Measurements from ENCODE around the gene TXNRD1.
"Not testable (repeated sequence)": the region's sequence is repeated elsewhere in the genome, so short reads cannot be mapped to it uniquely, and the experiment has no call there.

TXNRD1 gene

DNA sequence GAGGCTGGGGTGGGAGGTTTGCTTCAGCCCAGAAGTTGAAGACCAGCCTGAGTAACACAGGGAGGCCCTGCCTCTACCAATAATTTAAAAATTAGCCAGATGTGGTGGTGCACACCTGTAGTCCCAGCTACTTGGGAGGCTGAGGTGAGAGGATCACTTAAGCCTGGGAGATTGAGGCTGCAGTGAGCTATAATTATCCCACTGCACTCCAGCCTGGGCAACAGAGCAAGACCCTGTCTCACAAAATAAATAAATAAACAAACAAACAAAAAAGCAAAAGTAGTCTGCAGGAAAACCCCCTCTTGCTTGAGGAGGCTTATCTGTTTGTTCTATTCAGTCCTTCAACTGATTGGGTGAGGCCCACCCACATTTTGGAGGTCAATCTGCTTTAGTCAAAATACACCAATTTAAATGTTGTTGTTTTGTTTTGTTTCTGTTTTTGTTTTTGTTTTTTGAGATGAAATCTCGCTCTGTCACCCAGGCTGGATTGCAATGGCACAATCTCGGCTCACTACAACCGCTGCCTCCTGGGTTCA is 24.9 kb upstream of the TXNRD1 start:
- no peak for DNase-seq (ENCODE audit: low spot score)

- no peak for DNase-seq (ENCODE audit: low spot score)
Measured at GRCh38 chr12:104197264-104197663, 18.3 kb upstream of the TXNRD1 start.

DNA sequence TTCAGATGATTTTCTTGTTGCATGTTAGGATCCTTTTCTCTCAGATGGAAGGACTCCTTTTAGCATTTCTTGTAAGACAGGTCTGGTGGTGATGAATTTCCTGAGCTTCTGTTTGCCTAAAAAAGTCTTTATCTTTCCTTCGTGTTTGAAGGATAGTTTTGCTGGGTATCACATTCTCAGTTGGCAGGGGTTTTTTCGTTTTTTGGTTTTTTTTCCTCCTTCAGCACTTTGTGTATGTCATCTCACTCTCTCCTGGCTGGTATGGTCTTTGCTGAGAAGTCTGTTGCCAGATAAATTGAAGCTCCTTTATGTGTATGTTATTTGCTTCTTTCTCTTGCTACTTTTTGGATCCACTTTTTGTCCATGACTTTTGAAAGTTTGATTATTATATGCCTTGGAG is 15.6 kb upstream of the TXNRD1 start:
- no peak for DNase-seq (ENCODE audit: low spot score)

GRCh38 chr12:104201238-104202001 is 14.2 kb upstream of the TXNRD1 start:
- peak; percentile 65 for DNase-seq (ENCODE audit: low spot score)

DNA sequence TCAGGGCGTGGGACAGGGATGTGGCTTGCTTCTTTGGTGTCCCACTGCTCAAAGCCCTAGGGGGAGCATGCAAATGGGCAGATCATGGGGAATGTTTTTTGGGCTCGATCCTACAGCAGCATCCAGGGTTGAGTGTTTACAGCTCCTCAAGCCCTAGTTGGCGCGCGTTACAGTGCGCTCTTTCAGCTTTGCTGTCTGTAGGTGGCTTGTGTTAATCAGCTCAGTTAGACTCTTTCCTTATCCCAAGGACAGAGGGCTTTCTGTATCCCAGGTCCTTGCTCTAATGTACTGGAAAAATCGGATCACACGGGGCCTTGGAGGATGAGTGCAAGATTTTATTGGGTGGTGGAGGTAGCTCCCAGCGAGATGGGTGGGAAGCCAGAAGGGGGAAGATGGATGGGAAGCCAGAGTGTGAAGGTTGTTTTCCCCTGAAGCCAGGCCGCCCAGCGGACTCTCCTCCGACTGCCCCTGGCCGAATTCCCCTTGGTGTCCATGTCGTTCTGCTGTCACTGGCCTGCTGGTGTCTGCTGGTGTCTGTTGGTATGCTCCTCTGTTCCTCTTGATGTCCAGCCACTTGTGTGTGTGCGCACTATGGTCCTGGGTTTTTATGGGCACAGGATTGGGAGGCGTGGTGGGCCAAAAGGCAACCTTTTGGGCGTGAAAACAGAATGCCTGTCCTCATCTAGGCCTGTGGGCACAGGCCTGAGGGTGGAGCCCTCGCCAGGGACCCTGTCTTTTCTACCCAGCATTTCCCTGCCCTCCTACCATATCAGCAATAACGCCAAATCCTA is 10.7 kb upstream of the TXNRD1 start:
- no peak for DNase-seq (ENCODE audit: low spot score)

DNA sequence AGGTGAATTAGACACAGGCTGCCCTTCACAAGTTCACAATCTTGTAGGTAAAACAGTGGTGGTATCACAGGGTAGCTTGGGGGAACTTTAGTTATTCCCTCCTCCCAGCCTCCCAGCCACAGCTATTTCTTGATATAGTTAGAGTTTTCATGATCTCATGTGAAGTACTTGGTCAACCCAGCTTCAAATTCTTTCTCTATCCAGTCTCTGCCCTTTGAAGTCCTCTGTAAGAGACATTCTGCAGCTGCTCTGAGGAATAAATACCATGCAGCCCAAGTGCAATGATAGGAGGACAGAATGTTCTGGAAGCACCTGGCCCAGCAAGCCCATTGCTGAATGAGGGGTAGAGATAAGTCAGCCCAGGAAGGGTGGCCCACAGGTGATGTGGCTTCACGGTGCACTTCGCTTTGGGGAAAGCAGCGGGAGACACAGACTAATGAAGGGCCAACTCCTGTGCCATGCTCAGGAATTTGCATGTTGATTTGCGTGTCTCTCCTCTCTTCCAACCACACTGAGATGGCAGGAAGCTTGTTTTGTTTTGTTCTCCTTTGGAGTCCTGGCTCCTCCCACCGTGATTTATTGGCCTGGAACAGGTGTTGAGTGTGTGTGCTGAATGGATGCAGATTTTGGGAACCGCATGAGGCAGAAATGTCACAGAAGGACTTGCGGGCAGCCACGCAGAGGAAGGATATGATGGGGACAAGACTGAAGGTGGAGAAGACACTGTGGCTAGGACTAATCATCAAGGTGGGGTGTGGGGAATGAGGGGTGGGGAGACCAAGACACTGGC is 8.0 kb upstream of the TXNRD1 start:
- DNase-seq (ENCODE audit: low spot score): peak; percentile 23

DNA sequence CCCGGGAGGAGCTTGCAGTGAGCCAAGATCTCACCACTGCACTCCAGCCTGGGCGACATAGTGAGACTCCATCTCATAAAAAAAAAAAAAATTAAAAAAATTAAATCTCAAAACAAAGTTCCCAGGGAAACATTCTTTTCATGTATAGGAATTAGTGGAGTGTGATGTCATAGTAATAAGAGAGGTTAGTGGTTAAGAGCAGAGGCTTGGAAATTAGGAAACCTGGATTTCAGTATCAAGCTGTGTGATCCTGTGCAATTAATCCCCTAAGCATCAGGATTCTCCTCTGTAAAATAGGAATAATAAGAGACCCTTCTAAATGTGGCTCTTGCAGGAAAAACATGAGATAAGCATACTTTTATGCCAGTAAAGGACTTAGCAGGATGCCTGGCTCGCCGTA is 3.1 kb upstream of the TXNRD1 start:
- no peak for DNase-seq (ENCODE audit: low spot score)

DNA sequence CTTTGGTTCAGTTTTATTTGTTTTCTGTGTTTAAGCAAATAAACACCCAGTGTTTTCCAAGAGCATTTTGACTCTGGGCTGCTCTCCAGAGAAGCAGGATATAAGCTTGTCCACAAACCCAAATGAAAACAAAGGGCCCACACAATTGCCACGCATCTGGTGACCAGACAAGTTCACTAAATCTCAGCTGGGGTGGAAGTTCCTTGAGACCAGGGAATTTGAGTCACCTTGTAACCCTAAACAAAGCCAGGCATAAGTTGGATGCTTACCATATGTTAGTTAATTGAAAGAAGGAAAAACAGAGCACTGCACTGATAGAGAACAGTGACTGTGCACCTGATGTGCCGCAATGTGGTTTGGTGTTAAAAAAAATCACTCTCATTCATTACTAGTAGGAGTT is 1.6 kb upstream of the TXNRD1 start:
- DNase-seq (ENCODE audit: low spot score): peak; percentile 59

DNA sequence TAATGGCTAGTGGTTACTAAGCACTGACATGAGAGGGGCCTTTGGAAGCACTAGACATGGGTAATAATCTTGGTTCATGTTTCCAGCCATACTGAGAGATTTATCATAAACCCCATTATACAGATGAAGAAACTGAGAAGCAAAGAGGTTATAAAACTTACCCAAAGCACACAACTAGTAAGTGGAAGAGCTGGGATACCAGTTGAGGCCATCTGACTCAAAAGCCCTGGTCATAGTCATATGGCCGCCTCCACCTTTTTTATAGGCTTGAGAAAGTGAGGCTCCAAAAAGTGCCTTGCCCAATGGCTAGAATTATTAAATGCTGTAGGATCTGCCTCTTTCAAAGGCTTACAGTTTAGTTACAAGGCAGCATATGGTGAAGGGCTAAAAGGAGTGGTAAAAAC is 944 bp downstream of the TXNRD1 start:
- DNase-seq (ENCODE audit: low spot score): no peak

DNA sequence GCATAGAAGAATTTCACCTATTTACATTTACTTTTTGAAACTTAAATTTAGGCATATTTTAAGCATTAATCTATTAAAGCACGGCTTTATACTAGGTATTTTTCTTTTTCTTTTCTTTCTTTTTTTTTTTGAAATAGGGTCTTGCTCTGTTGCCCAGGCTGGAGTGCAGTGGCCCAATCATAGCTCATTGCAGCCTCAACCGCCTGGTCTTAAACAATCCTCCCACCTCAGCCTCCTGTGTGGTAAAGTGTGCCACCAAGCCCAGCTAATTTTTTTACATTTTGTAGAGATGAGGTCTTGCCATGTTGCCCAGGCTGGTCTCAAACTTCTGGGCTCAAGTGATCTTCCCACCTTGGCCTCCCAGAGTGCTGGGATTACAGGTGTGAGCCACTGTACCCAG is 2.9 kb downstream of the TXNRD1 start:
- DNase-seq (ENCODE audit: low spot score): not testable (repeated sequence)

DNA sequence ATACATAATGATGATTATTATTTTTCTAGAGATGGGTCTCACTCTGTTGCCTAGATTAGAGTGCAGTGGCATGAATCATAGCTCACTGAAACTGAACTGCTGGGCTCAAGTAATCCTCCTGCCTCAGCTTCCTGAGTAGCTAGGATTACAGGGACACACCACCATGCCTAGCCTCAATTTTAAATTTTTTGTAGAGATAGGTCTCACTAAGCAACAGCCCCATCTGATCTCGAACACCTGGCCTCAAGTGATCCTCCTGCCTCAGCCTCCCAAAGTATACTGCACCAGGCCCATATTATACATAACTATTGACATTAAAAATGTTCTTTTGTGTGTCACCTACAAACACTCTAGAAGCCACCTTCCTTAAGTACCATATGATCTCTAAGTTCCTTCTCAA is 3.4 kb downstream of the TXNRD1 start:
- DNase-seq (ENCODE audit: low spot score): no peak

- peak; percentile 84 for DNase-seq (ENCODE audit: low spot score)
Measured at GRCh38 chr12:104219361-104219892, 3.8 kb downstream of the TXNRD1 start.

GRCh38 chr12:104219908-104220404 is 4.4 kb downstream of the TXNRD1 start:
- peak; percentile 44 for DNase-seq (ENCODE audit: low spot score)

- DNase-seq (ENCODE audit: low spot score): no peak
Measured at GRCh38 chr12:104220931-104221330, 5.4 kb downstream of the TXNRD1 start.

DNA sequence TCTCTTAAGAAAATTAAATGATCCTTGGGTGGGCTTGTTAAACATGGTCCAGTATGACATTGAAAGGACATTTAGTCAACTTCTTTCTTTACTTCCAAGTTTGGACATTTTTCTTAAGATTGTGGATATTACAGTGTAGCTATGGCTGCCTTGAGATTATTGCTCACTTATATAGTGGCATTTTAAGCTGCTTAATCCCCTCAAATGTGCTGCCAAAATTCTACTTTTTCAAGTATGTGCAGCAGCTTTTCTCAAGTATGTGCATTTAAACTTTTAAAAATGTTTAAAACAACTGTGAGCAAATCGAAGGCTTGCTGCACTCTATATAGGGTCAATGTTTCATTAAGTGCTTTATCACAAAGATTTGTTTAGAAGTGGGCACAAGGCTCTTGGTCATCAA is 7.4 kb downstream of the TXNRD1 start:
- no peak for DNase-seq (ENCODE audit: low spot score)

DNA sequence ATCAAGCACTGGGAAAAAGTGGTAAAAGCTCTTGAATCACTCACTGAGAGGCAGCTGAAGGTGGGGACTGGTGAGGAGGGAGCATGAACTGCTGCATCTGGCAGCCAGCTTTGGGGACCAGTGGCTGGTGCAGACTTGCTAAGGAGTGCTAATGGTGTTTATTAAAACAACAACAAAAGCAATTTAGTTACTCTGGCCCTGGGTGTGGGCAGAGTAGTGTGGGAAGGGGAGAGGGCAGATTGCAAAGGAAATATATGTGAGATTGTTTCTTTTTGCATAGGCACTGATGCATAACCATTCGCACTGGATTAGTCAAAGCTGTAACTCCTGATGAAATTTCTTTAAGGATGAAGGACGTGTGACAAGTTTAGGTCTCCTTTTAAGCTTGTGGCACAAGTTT is 8.1 kb downstream of the TXNRD1 start:
- no peak for DNase-seq (ENCODE audit: low spot score)

DNA sequence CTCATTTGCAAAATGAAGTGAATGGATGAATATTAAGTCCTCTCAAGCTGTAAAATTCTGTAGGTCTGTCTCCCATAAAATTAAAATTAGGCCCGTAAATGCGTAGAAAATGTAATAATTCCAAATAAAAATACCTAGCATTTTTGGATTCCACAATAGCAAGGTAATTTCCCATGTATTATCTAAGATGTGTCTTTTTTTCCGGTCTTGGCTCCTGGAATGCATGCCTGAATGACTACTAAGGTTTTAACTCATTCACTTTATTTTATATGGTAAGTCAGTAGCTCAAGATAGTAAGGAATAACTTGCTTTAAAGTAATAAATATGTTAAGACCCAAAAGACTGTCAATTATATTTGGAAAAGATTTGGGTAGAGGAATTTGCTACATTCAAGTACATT is 11.1 kb downstream of the TXNRD1 start:
- DNase-seq (ENCODE audit: low spot score): no peak

GRCh38 chr12:104230304-104231095 is 14.9 kb downstream of the TXNRD1 start:
- no peak for DNase-seq (ENCODE audit: low spot score)

GRCh38 chr12:104232609-104233280 is 17.2 kb downstream of the TXNRD1 start:
- no peak for DNase-seq (ENCODE audit: low spot score)

DNA sequence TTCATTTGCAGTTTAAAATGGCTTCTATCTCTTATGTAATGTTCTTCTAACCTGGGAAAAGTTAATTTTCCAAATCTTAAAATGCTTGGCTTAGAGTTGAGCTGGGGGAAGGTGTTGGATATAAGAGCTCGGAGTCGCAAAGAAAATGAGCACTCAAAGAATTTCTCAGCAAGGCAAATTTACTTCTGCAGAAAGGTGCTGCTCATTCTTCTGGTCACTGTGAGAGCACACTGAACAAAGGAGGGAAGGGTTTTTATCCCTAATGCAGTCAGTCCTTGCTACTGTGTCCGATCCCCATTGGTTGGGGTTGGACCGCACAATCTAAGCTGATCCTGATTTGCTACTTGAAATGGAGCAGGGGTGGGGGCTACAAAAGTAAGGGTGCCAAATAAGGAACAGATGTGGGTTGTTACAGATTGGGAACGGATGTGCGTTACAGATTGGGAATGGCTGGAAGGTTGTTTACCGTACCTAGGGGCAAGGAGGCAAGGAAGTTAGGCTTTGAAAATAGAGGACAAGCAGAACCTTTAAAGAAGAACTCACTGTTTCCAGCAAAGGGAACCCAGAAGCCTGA is 19.4 kb downstream of the TXNRD1 start:
- no peak for DNase-seq (ENCODE audit: low spot score)
